Progenitor cell of endocrine pancreas (in vitro differentiated cells): ENCODE data around the gene CD96. TPM values are rescaled to one million over a fixed set of nuclear protein-coding genes. Genes with fewer than 3 reads are reported as not detected.

ENCODE experiments used
- DNase-seq: peaks from one replicate; pipeline ENCODE4 v3.0.0; 2021; ENCODE audit warnings: low spot score; ENCODE audit not compliant: unreplicated experiment
- H3K27ac Mint-ChIP-seq: 2 replicates; pipeline ENCODE4 v1.8.0; 2021; ENCODE audit warnings: mild to moderate bottlenecking, moderate library complexity, mixed read lengths
- H3K27me3 Mint-ChIP-seq: 2 replicates; pipeline ENCODE4 v1.8.0; 2021; ENCODE audit warnings: mixed read lengths
- H3K36me3 Mint-ChIP-seq: 2 replicates; pipeline ENCODE4 v1.8.0; 2022; ENCODE audit warnings: mixed read lengths; ENCODE audit not compliant: insufficient read depth
- H3K4me1 Mint-ChIP-seq: 2 replicates; pipeline ENCODE4 v1.8.0; 2021; ENCODE audit warnings: low read depth, mixed read lengths
- H3K4me3 Mint-ChIP-seq: 2 replicates; pipeline ENCODE4 v1.8.0; 2021; ENCODE audit warnings: low read depth, mild to moderate bottlenecking, moderate library complexity, mixed read lengths
- H3K9me3 Mint-ChIP-seq: 2 replicates; pipeline ENCODE4 v1.8.0; 2021; ENCODE audit warnings: low read depth, mixed read lengths
- CTCF ChIP-seq: fragments of 200-600 bp; sonication (generic); IDR thresholded peaks from one replicate; pipeline ENCODE4 v1.5.0; 2021; ENCODE audit warnings: antibody characterized with exemption, mild to moderate bottlenecking; ENCODE audit not compliant: unreplicated experiment
- total RNA-seq: library from RNA; stranded (reverse); gene quantifications from 2 replicates; pipeline ENCODE4 v1.2.1, GENCODE V29; 2021

The CD96 gene
- total RNA-seq, 1 donor from 2014 or later: not detected

- no peak for DNase-seq
- Mint-ChIP-seq H3K36me3 (no peaks in the 10 kb centered on the region), H3K27me3 (peaks cover 7% of the 10 kb centered on the region), H3K4me1 (no peaks in the 10 kb centered on the region), H3K27ac (no peak overlapping the region), H3K9me3 (no peaks in the 10 kb centered on the region), H3K4me3 (no peak overlapping the region)
- no peak for TF ChIP-seq CTCF
Measured at GRCh38 chr3:111617406-111617805, 75.4 kb downstream of the CD96 start.

GRCh38 chr3:111617912-111618601, 76.1 kb downstream of the CD96 start:
- Mint-ChIP-seq H3K27me3 (peaks cover 7% of the 10 kb centered on the region), H3K9me3 (no peaks in the 10 kb centered on the region), H3K4me1 (no peaks in the 10 kb centered on the region), H3K4me3 (no peak overlapping the region), H3K27ac (no peak overlapping the region), H3K36me3 (no peaks in the 10 kb centered on the region)
- DNase-seq: no peak
- no peak for TF ChIP-seq CTCF

- DNase-seq: no peak
- no peak overlapping the region for H3K4me3 Mint-ChIP-seq
- H3K4me1 Mint-ChIP-seq: no peaks in the 10 kb centered on the region
- TF ChIP-seq CTCF: no peak
- H3K27me3 Mint-ChIP-seq: peaks cover 4% of the 10 kb centered on the region
- no peak overlapping the region for H3K27ac Mint-ChIP-seq
- H3K36me3 Mint-ChIP-seq: no peaks in the 10 kb centered on the region
- no peaks in the 10 kb centered on the region for H3K9me3 Mint-ChIP-seq
Measured at GRCh38 chr3:111618945-111619344, 76.9 kb downstream of the CD96 start.

DNA sequence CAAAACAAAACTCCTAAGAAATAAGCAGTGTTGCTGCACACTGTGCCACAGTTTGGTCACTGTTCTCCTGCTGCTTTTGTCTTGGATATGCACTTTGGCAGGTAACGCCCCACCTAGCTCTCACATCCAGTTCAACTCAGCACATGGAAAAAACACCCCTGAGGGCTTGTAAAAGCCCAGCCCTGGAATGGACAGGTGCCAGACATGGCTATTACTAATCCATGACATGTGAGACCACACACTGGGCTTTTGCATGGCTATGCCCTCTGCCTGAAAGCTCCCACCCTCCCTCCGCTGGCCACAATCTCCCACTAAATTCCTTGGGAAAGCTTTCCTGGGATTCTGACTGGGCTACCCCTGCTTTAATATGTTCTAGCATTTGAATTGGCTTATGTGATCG, 77.8 kb downstream of the CD96 start:
- no peaks in the 10 kb centered on the region for H3K4me1 Mint-ChIP-seq
- no peaks in the 10 kb centered on the region for H3K27me3 Mint-ChIP-seq
- DNase-seq: no peak
- H3K4me3 Mint-ChIP-seq: no peak overlapping the region
- H3K27ac Mint-ChIP-seq: no peak overlapping the region
- TF ChIP-seq CTCF: no peak
- H3K36me3 Mint-ChIP-seq: no peaks in the 10 kb centered on the region
- no peaks in the 10 kb centered on the region for H3K9me3 Mint-ChIP-seq

DNA sequence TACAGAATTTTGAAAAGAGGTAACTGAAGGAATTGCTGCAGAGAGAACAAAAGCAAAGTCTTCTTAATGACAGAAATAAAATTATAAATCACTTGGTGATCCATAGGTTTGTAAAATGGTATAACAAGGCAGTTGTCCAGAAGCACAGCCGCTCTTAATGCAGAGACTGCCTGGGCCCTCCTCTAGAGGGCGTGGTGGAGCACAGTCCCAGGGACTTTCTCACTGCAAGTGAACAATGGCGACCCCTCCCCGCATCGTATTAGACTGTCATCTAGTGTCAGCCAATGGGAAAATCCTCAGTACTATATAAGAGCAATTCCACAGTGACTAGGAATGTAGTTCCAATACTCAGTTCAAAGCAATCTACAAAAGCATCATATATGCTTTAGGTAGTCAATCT, 79.5 kb downstream of the CD96 start:
- no peak for DNase-seq
- H3K4me3 Mint-ChIP-seq: no peak overlapping the region
- no peaks in the 10 kb centered on the region for H3K27me3 Mint-ChIP-seq
- no peak overlapping the region for H3K27ac Mint-ChIP-seq
- H3K9me3 Mint-ChIP-seq: no peaks in the 10 kb centered on the region
- H3K36me3 Mint-ChIP-seq: no peaks in the 10 kb centered on the region
- TF ChIP-seq CTCF: peak; percentile 44
- no peaks in the 10 kb centered on the region for H3K4me1 Mint-ChIP-seq
